ENCODE results near the gene KRTAP22-1. TPM values are rescaled to one million over a fixed set of nuclear protein-coding genes. Genes with fewer than 3 reads are reported as not detected.

The KRTAP22-1 gene
- total RNA-seq, 1 experiment from 2014 or later: not detected

GRCh38 chr21:30629200-30629599 lies 28.3 kb downstream of the KRTAP22-1 start:
- H3K4me3 Mint-ChIP-seq (ENCODE audit: low read depth, unreplicated experiment): no peak overlapping the region
- no peak overlapping the region for H3K27ac Mint-ChIP-seq (ENCODE audit: unreplicated experiment)
- no peaks in the 10 kb centered on the region for H3K27me3 Mint-ChIP-seq (ENCODE audit: unreplicated experiment)
- no peaks in the 10 kb centered on the region for H3K4me1 Mint-ChIP-seq (ENCODE audit: low read depth, unreplicated experiment)
- H3K36me3 Mint-ChIP-seq (ENCODE audit: insufficient read depth, unreplicated experiment): no peaks in the 10 kb centered on the region
- no peak for TF ChIP-seq CTCF (IDR thresholded peaks at IDR 0.05; ENCODE audit: unreplicated experiment)
- no peak for DNase-seq
- intact Hi-C loops (cut with micrococcal nuclease; ENCODE audit: unreplicated experiment): no loop called here
- peaks cover 13% of the 10 kb centered on the region for H3K9me3 Mint-ChIP-seq (ENCODE audit: low read depth, unreplicated experiment)
- CTCF ChIA-PET: interaction anchor here (0.6 kb wide), 1 partner anchor 1411 kb away, joined by 3 read pairs; no protein-coding TSS in a partner anchor
- no TSS peak for BruUV-seq (replicated peaks)

GRCh38 chr21:30634906-30635305 lies 34.0 kb downstream of the KRTAP22-1 start, which contains the start of gene KRTAP20-2:
TSS of gene KRTAP20-2 (plus strand) at chr21:30635206. CDS start at chr21:30635264, 58 bp downstream.
- no peak for TF ChIP-seq CTCF (IDR thresholded peaks at IDR 0.05; ENCODE audit: unreplicated experiment)
- Mint-ChIP-seq H3K4me1 (ENCODE audit: low read depth, unreplicated experiment) (no peaks in the 10 kb centered on the region), H3K36me3 (ENCODE audit: insufficient read depth, unreplicated experiment) (no peaks in the 10 kb centered on the region), H3K27ac (ENCODE audit: unreplicated experiment) (no peak within 1 kb of the TSS), H3K27me3 (ENCODE audit: unreplicated experiment) (no peaks in the 10 kb centered on the region), H3K4me3 (ENCODE audit: low read depth, unreplicated experiment) (no peak within 1 kb of the TSS), H3K9me3 (ENCODE audit: low read depth, unreplicated experiment) (peaks cover 14% of the 10 kb centered on the region)
- CTCF ChIA-PET: no interaction called here
- BruUV-seq (replicated peaks): no TSS peak
- intact Hi-C loops (cut with micrococcal nuclease; ENCODE audit: unreplicated experiment): no loop called here
- no peak for DNase-seq

- intact Hi-C loops (cut with micrococcal nuclease; ENCODE audit: unreplicated experiment): no loop called here
- CTCF ChIA-PET: no interaction called here
- Mint-ChIP-seq H3K4me1 (ENCODE audit: low read depth, unreplicated experiment) (no peaks in the 10 kb centered on the region), H3K27ac (ENCODE audit: unreplicated experiment) (no peak overlapping the region), H3K9me3 (ENCODE audit: low read depth, unreplicated experiment) (peaks cover 7% of the 10 kb centered on the region), H3K27me3 (ENCODE audit: unreplicated experiment) (no peaks in the 10 kb centered on the region), H3K4me3 (ENCODE audit: low read depth, unreplicated experiment) (no peak overlapping the region), H3K36me3 (ENCODE audit: insufficient read depth, unreplicated experiment) (no peaks in the 10 kb centered on the region)
- DNase-seq: no peak
- TF ChIP-seq CTCF (IDR thresholded peaks at IDR 0.05; ENCODE audit: unreplicated experiment): no peak
- no TSS peak for BruUV-seq (replicated peaks)
These were observed 37.8 kb downstream of the KRTAP22-1 start for GRCh38 chr21:30638686-30639085.

- Mint-ChIP-seq H3K27ac (ENCODE audit: unreplicated experiment) (no peak within 1 kb of the TSS), H3K36me3 (ENCODE audit: insufficient read depth, unreplicated experiment) (no peaks in the 10 kb centered on the region), H3K4me3 (ENCODE audit: low read depth, unreplicated experiment) (no peak within 1 kb of the TSS), H3K27me3 (ENCODE audit: unreplicated experiment) (no peaks in the 10 kb centered on the region), H3K9me3 (ENCODE audit: low read depth, unreplicated experiment) (peaks cover 13% of the 10 kb centered on the region), H3K4me1 (ENCODE audit: low read depth, unreplicated experiment) (no peaks in the 10 kb centered on the region)
- intact Hi-C loops (cut with micrococcal nuclease; ENCODE audit: unreplicated experiment): no loop called here
- no TSS peak for BruUV-seq (replicated peaks)
- no peak for TF ChIP-seq CTCF (IDR thresholded peaks at IDR 0.05; ENCODE audit: unreplicated experiment)
- CTCF ChIA-PET: no interaction called here
- DNase-seq: no peak
These were observed 41.7 kb downstream of the KRTAP22-1 start, which contains the start of gene KRTAP20-3 for GRCh38 chr21:30642564-30642963. TSS of gene KRTAP20-3 (plus strand) at chr21:30642864.

Data from Calu3 (cell line).